Heart left ventricle (tissue), 13 donors: ENCODE results near the gene SPRR1A.

Source experiments
- POLR2A ChIP-seq, 2 donors: fragments of 450-650 bp; IDR thresholded peaks; one replicate each; pipeline ENCODE4 v1.6.1; 2017; ENCODE audit warnings: antibody characterized with exemption in 2 of 2, mild to moderate bottlenecking in 2 of 2, moderate library complexity in 2 of 2
- TF ChIP-seq, protein P1 (sequence below), 12 donors: fragments of 200-600 bp; sonication (generic) in 4 of 12; IDR thresholded peaks; one replicate each; pipeline versions ENCODE4 v1.5.0 to v1.8.0; 2018 to 2022; ENCODE audit warnings: antibody characterized with exemption in 12 of 12, mild to moderate bottlenecking in 5 of 12
- donor health status: ischemic (EF 13 %, LVEDD 7.1; RV severe dilation, severe dysfunction).
- donor health status: DM: no; HTN: yes; CAD: no.
- donor health status: DM: no; HTN: no; CAD: no.
- donor health status: ischemic (EF 25% LVEDD 6.9; RV normal size, moderate dysfunction).
- donor health status: ischemic (EF 25% LVEDD 5.7; RV mildly dilated, moderate dysfunction).
- donor health status: ischemic (EF 35%, LVEDD 5.7; RV mildly dilated, moderate dysfunction).
- donor health status: nonischemic (EF 11% LVEDD 7.7; RV severe dilation, severe dysfunction).
- donor health status: DM: yes; HTN: yes; CAD: no.
- donor health status: PGD.
- donor health status: ischemic (EF 29% LVEDD 5.4; RV normal size, mild dysfunction).
- donor health status: nonischemic (EF 23%, LVEDD 6.1; RV moderate dilation, normal function).

GRCh38 chr1:152962876-152963415, 20.9 kb upstream of the SPRR1A start:
- TF ChIP-seq, protein P1, sequence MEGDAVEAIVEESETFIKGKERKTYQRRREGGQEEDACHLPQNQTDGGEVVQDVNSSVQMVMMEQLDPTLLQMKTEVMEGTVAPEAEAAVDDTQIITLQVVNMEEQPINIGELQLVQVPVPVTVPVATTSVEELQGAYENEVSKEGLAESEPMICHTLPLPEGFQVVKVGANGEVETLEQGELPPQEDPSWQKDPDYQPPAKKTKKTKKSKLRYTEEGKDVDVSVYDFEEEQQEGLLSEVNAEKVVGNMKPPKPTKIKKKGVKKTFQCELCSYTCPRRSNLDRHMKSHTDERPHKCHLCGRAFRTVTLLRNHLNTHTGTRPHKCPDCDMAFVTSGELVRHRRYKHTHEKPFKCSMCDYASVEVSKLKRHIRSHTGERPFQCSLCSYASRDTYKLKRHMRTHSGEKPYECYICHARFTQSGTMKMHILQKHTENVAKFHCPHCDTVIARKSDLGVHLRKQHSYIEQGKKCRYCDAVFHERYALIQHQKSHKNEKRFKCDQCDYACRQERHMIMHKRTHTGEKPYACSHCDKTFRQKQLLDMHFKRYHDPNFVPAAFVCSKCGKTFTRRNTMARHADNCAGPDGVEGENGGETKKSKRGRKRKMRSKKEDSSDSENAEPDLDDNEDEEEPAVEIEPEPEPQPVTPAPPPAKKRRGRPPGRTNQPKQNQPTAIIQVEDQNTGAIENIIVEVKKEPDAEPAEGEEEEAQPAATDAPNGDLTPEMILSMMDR (IDR thresholded peaks at IDR 0.05): no peak
- TF ChIP-seq POLR2A (IDR thresholded peaks at IDR 0.05): no peak
